AG20443 (cell line): ENCODE results near the gene SCG2.
A peak's percentile ranks its signal among the peaks of the same experiment; 100 is the strongest.

Experiments
- DNase-seq: peaks from one replicate; pipeline ENCODE4 v3.0.0; 2012; ENCODE audit warnings: low spot score, mixed read lengths

Gene SCG2

GRCh38 chr2:223601932-223602666, at the start of gene SCG2:
Gene SCG2 (minus strand): TSS chr2:223602361. CDS start chr2:223599282, 3,079 bp downstream.
- peak; percentile 90 for DNase-seq

DNA sequence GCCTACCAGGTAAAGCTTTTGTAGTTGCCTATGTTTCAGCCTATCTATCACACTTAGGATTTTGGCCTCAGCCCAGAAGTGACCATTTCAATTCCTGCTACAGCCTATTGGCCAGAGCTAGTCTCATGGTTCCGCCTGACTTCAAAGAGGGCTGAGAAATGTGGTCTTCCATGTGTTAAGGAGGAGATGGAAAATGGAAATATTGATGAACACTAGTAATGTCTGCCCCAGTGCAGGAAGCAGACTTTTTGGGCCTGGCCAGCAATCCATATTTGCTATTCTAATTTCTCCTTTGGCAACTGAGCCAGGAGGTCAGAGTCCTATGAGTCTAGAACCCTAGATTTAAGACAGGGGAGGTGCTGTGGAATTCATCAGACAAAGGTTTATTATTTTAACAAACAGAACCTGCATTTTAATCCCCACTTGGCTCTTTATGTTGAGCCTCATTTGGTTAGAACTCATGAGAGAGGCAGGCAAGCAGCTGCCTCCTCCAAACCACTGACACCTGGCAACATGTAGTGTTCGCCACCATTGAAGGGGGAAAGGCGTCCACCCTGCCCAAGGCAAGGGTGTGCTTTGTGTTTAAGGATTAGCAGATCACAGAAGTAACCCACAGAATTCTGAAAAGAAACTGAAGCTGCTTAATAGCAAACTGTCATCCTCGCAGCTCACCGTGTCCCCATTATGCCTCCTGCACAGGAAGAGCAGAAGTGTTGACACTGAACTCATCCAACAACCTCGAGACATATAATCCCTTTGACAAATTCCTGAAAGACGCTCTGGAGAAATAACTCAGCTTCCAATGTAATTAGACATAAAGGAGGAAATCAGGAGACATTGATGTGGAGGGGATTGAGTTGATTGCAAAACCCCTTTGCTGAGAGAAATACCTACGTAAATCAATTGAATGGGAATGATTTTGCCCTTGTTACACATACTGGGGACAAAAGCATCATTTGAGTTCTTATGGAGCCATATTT, 47.7 kb upstream of the SCG2 start:
- DNase-seq = no peak

- DNase-seq = no peak
These were observed 46.6 kb upstream of the SCG2 start for GRCh38 chr2:223648755-223649154.

DNA sequence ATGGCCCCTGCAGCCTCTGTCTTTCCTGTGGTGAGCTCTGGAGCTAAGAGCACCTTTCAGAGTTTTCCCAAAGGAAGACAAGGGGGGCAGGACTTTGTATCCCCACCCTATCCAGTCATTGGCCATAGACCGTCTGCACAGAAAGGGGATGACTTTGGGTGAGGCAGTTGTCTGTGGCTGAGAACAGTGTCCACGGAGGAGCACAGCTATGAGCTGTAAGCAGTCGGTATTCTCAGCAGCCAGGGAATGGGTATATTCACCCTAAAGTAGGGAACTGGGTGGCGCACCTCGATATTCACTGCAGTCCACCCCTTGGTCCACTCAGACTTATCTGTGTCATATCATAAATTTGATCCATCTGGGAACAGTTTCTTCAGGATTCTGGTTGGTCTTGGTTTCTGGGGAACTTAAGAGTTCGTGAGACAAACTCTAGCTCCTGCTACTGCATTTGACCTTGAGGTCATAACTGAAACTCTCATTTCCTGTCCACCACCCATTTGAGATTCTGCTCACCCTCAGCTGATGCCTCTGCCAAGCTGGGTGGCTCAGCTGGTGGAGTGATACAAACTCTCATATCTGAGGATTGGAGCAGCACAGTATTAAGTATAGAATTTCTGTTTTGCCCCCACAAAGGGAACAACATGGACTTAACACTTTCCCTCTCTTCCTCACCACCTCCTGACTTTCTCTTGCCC, 45.2 kb upstream of the SCG2 start:
- no peak for DNase-seq

DNA sequence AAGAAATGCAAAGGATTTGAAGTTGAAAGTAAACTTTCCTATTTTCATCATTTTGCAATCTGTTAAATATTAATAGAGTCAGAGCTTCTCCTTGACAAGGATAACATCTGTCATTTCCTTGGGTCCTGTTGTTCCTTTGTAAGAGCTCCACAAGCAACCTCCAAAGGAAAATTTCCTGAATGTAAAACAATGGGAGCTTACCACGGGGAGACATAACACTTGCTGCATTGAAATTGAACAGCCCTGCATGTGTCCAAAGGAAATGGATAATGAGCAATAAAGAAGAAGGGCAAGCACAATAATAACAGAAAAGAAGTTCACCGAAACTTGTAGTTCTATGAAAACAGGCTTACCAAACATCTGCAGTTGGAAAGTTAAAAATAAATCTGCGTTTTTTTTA, 42.0 kb upstream of the SCG2 start:
- DNase-seq = no peak

- no peak for DNase-seq
These were observed 41.1 kb upstream of the SCG2 start for GRCh38 chr2:223643309-223643708.

- DNase-seq = peak; percentile 32
These were observed 40.3 kb upstream of the SCG2 start for GRCh38 chr2:223642506-223642905.

DNA sequence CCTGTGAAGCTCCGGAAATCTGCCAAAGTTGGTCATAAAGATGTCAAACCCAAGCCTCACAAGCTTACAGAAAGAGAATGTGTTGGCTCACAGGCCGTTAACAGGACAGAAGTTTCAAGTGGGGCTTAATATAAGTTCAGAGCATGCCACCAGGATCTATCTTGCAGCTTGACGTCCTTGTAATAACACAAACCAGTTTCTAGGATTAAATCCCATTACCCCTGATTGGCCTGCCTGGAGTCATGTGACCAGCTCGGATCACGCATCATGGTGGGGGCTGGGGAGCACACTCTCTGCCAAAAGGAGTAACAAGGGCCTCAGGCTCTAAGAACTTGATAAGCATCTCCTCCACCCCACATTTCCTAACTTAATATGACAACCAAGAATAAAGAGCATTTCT, 38.9 kb upstream of the SCG2 start:
- no peak for DNase-seq

DNA sequence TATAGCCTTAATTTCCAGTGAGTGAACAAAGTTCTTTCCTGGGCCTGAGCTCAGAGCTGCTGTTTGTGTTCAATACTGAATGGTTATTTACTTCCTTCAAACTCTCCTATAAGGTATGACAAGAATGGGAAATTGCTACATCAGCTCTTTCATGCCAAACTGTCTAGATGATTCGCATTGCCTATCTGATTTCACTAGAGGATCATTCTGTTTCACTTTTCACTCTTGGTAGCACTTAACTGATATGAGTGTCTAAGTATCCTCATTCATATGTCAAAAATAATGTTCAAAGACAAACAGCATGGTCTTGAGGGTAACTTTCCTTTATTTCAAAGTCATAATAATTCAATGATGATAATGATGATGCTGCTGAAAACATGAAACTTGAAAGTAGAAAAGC, 32.9 kb upstream of the SCG2 start:
- no peak for DNase-seq

GRCh38 chr2:223634238-223634637, 32.1 kb upstream of the SCG2 start:
- DNase-seq = no peak

DNA sequence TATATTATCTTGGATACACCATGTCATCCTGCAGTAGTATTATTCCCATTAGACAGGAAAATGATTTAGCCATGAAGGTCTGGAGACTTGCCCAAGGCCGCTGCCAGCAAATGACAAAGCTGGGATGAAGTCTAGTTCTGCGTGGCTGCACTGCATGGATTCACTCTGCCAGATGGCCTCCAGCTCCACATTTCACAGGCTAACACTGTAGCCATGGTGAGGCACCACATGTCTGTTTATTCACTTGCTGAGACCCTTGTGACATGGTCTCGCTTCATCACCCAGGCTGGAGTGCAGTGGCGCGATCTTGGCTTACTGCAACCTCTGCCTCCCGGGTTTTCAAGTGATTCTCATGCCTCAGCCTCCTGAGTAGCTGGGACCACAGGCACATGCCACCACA, 31.5 kb upstream of the SCG2 start:
- DNase-seq = no peak

DNA sequence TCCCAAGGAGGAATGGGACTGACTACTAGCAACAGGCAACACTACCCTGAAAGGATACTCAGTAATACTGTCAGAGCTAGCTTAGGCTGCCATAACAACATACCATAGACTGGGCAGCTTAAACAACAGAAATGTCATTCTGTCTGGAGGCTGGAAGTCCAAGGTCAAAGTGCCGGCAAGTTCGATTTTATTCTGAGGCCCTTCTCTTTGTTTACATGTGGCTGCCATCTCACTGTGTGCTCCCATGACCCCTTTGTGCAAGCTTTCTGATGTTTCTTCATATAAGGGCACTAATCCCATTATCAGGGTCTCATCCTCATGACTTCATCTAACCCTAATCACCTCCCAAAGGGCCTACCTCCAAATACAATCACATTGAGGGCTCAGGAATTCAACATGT, 30.7 kb upstream of the SCG2 start:
- no peak for DNase-seq

DNA sequence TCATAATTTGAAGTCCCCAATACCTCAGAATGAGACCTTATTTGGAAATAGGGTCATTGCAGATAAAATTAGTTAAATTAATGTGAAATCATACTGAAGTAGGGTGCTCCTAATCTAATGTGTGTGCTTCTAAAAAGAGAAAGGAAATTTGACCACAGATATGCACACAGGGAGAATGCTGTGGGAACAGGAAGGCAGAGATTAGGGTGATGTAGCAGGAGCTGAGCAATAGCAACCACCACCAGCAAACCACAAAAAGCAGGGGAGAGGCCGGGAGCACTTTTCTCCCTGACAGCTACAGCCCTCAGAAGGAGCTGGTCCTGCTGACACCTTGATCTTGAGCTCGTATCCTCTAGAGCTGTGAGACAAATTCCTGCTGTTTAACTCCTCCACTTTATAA, 24.6 kb upstream of the SCG2 start:
- peak; percentile 69 for DNase-seq

DNA sequence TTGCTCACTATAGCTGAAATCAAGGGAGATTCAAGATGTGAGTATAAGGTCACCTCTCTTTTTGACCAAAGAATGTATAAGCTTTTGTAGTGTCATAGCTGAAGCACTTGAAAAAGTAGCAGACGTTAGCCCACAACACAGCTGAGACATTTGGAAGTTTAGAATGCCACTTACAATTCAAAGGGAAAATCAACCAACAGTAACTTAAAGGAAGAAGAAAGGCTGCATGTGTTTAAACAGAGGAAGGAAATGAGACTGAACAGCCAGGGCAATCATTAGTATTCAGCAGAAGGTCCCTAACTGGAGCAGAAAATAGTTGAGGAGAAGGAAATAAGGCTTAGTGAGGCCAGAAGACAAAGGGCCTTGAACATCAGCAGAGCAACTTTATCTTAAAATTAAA, 23.5 kb upstream of the SCG2 start:
- DNase-seq = no peak

GRCh38 chr2:223621901-223622300, 19.7 kb upstream of the SCG2 start:
- DNase-seq = no peak

- no peak for DNase-seq
These were observed 17.4 kb upstream of the SCG2 start for GRCh38 chr2:223619486-223620129.

- DNase-seq = no peak
These were observed 16.2 kb upstream of the SCG2 start for GRCh38 chr2:223618172-223619035.

DNA sequence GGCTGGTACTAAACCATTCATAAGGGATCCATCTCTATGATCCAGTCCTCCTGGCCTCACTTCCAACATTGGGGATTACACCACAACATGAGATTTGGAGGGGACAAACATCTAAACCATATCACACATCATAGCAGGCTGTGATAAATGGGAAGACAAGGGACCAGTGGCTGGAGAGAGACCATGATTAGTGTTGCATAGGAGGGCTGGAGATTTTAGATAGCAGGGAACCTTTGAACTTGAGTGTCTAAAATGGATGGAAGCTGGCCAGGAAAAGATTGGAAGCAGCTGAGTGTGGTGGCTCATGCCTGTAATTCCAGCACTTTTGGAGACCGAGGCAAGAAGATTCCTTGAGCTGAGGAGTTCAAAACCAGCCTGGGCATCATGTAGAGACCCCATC, 12.4 kb upstream of the SCG2 start:
- DNase-seq = no peak

- peak; percentile 97 for DNase-seq
These were observed 11.1 kb upstream of the SCG2 start for GRCh38 chr2:223613017-223613950.

DNA sequence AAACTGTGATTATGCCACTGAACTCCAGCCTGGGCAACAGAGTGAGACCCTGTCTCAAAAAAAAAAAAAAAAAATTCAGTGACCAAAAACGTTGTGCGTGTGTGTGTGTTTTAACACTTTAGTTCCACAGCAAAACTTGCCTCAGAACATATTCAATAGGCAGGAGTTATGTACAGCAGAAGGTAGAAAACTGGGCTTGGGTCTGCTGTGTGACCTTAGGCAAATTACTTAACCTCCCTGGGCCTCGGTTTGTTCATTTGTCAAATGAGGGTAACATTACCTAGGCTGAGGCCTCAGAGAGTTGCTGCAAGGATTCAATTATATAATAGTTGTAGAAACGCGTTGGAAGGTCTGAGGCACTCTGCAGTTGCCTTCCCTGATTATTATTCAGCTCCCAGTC, 10.3 kb upstream of the SCG2 start:
- no peak for DNase-seq
